Measurements from ENCODE around the gene MAD1L1.

MAD1L1 gene

GRCh38 chr7:2029211-2029905 is 203.4 kb downstream of the MAD1L1 start:
- Histone ChIP-seq H3K9ac (ENCODE audit: low read length) (no peak overlapping the region), H3K36me3 (ENCODE audit: control insufficient read depth, insufficient read depth, low read length) (no peaks in the 10 kb centered on the region), H3K27me3 (ENCODE audit: control insufficient read depth, insufficient read depth, low read length) (no peaks in the 10 kb centered on the region)

GRCh38 chr7:2028733-2029132 is 204.0 kb downstream of the MAD1L1 start:
- no peaks in the 10 kb centered on the region for H3K27me3 ChIP-seq (ENCODE audit: control insufficient read depth, insufficient read depth, low read length)
- no peak overlapping the region for H3K27ac ChIP-seq (ENCODE audit: low read depth, low read length)
- H3K36me3 ChIP-seq (ENCODE audit: control insufficient read depth, insufficient read depth, low read length): no peaks in the 10 kb centered on the region
- H3K4me3 ChIP-seq (ENCODE audit: low read length): no peak overlapping the region
- H3K4me1 ChIP-seq (ENCODE audit: control insufficient read depth, insufficient read depth, low read length): no peaks in the 10 kb centered on the region
- H3K9ac ChIP-seq (ENCODE audit: low read length): no peak overlapping the region

More at GRCh38 chr7:2029211-2029905, 203.4 kb downstream of the MAD1L1 start:
- H3K27ac ChIP-seq (ENCODE audit: low read depth, low read length): no peak overlapping the region
- H3K4me1 ChIP-seq (ENCODE audit: control insufficient read depth, insufficient read depth, low read length): no peaks in the 10 kb centered on the region
- no peak overlapping the region for H3K4me3 ChIP-seq (ENCODE audit: low read length)

GRCh38 chr7:2025188-2025587 is 207.6 kb downstream of the MAD1L1 start:
- H3K27ac ChIP-seq (ENCODE audit: low read depth, low read length): no peak overlapping the region
- no peaks in the 10 kb centered on the region for H3K4me1 ChIP-seq (ENCODE audit: control insufficient read depth, insufficient read depth, low read length)
- no peaks in the 10 kb centered on the region for H3K27me3 ChIP-seq (ENCODE audit: control insufficient read depth, insufficient read depth, low read length)
- no peak overlapping the region for H3K4me3 ChIP-seq (ENCODE audit: low read length)
- no peak overlapping the region for H3K9ac ChIP-seq (ENCODE audit: low read length)
- H3K36me3 ChIP-seq (ENCODE audit: control insufficient read depth, insufficient read depth, low read length): no peaks in the 10 kb centered on the region

- H3K27me3 ChIP-seq (ENCODE audit: control insufficient read depth, insufficient read depth, low read length): no peaks in the 10 kb centered on the region
- no peak overlapping the region for H3K4me3 ChIP-seq (ENCODE audit: low read length)
- no peak overlapping the region for H3K9ac ChIP-seq (ENCODE audit: low read length)
- no peak overlapping the region for H3K27ac ChIP-seq (ENCODE audit: low read depth, low read length)
- H3K36me3 ChIP-seq (ENCODE audit: control insufficient read depth, insufficient read depth, low read length): no peaks in the 10 kb centered on the region
- no peaks in the 10 kb centered on the region for H3K4me1 ChIP-seq (ENCODE audit: control insufficient read depth, insufficient read depth, low read length)
These were observed 208.2 kb downstream of the MAD1L1 start for GRCh38 chr7:2024567-2024918.

GRCh38 chr7:2023877-2024566 is 208.7 kb downstream of the MAD1L1 start:
- Histone ChIP-seq H3K4me1 (ENCODE audit: control insufficient read depth, insufficient read depth, low read length) (no peaks in the 10 kb centered on the region), H3K4me3 (ENCODE audit: low read length) (no peak overlapping the region), H3K27me3 (ENCODE audit: control insufficient read depth, insufficient read depth, low read length) (no peaks in the 10 kb centered on the region), H3K27ac (ENCODE audit: low read depth, low read length) (no peak overlapping the region), H3K36me3 (ENCODE audit: control insufficient read depth, insufficient read depth, low read length) (no peaks in the 10 kb centered on the region), H3K9ac (ENCODE audit: low read length) (no peak overlapping the region)

- Histone ChIP-seq H3K9ac (ENCODE audit: low read length) (no peak overlapping the region), H3K36me3 (ENCODE audit: control insufficient read depth, insufficient read depth, low read length) (no peaks in the 10 kb centered on the region), H3K27me3 (ENCODE audit: control insufficient read depth, insufficient read depth, low read length) (no peaks in the 10 kb centered on the region), H3K4me3 (ENCODE audit: low read length) (no peak overlapping the region), H3K27ac (ENCODE audit: low read depth, low read length) (no peak overlapping the region), H3K4me1 (ENCODE audit: control insufficient read depth, insufficient read depth, low read length) (no peaks in the 10 kb centered on the region)
These were observed 210.0 kb downstream of the MAD1L1 start for GRCh38 chr7:2022737-2023250.

GRCh38 chr7:2022021-2022409 is 210.7 kb downstream of the MAD1L1 start:
- Histone ChIP-seq H3K4me3 (ENCODE audit: low read length) (no peak overlapping the region), H3K27me3 (ENCODE audit: control insufficient read depth, insufficient read depth, low read length) (no peaks in the 10 kb centered on the region), H3K36me3 (ENCODE audit: control insufficient read depth, insufficient read depth, low read length) (no peaks in the 10 kb centered on the region), H3K27ac (ENCODE audit: low read depth, low read length) (no peak overlapping the region), H3K4me1 (ENCODE audit: control insufficient read depth, insufficient read depth, low read length) (no peaks in the 10 kb centered on the region), H3K9ac (ENCODE audit: low read length) (no peak overlapping the region)

- Histone ChIP-seq H3K36me3 (ENCODE audit: control insufficient read depth, insufficient read depth, low read length) (no peaks in the 10 kb centered on the region), H3K4me1 (ENCODE audit: control insufficient read depth, insufficient read depth, low read length) (no peaks in the 10 kb centered on the region), H3K27me3 (ENCODE audit: control insufficient read depth, insufficient read depth, low read length) (no peaks in the 10 kb centered on the region), H3K4me3 (ENCODE audit: low read length) (no peak overlapping the region), H3K27ac (ENCODE audit: low read depth, low read length) (peak overlapping the region; percentile 39), H3K9ac (ENCODE audit: low read length) (no peak overlapping the region)
These were observed 212.8 kb downstream of the MAD1L1 start for GRCh38 chr7:2019711-2020511.

- Histone ChIP-seq H3K36me3 (ENCODE audit: control insufficient read depth, insufficient read depth, low read length) (no peaks in the 10 kb centered on the region), H3K4me3 (ENCODE audit: low read length) (no peak overlapping the region), H3K27me3 (ENCODE audit: control insufficient read depth, insufficient read depth, low read length) (no peaks in the 10 kb centered on the region), H3K4me1 (ENCODE audit: control insufficient read depth, insufficient read depth, low read length) (no peaks in the 10 kb centered on the region), H3K27ac (ENCODE audit: low read depth, low read length) (peak overlapping the region; percentile 39), H3K9ac (ENCODE audit: low read length) (no peak overlapping the region)
These were observed 213.4 kb downstream of the MAD1L1 start for GRCh38 chr7:2019461-2019710.

- H3K4me3 ChIP-seq (ENCODE audit: low read length): no peak overlapping the region
- H3K9ac ChIP-seq (ENCODE audit: low read length): no peak overlapping the region
- H3K36me3 ChIP-seq (ENCODE audit: control insufficient read depth, insufficient read depth, low read length): no peaks in the 10 kb centered on the region
- no peaks in the 10 kb centered on the region for H3K27me3 ChIP-seq (ENCODE audit: control insufficient read depth, insufficient read depth, low read length)
- peak overlapping the region; percentile 39 for H3K27ac ChIP-seq (ENCODE audit: low read depth, low read length)
- no peaks in the 10 kb centered on the region for H3K4me1 ChIP-seq (ENCODE audit: control insufficient read depth, insufficient read depth, low read length)
These were observed 213.9 kb downstream of the MAD1L1 start for GRCh38 chr7:2018569-2019460.

- Histone ChIP-seq H3K36me3 (ENCODE audit: control insufficient read depth, insufficient read depth, low read length) (no peaks in the 10 kb centered on the region), H3K27me3 (ENCODE audit: control insufficient read depth, insufficient read depth, low read length) (no peaks in the 10 kb centered on the region), H3K9ac (ENCODE audit: low read length) (no peak overlapping the region), H3K4me3 (ENCODE audit: low read length) (no peak overlapping the region), H3K4me1 (ENCODE audit: control insufficient read depth, insufficient read depth, low read length) (no peaks in the 10 kb centered on the region), H3K27ac (ENCODE audit: low read depth, low read length) (no peak overlapping the region)
These were observed 214.7 kb downstream of the MAD1L1 start for GRCh38 chr7:2017914-2018568.

Data from rectal smooth muscle tissue (tissue), 1 donor.